Esophagus muscularis mucosa (tissue), 3 donors: ENCODE data around the gene DOCK7.
"Not testable (repeated sequence)": the region's sequence is repeated elsewhere in the genome, so short reads cannot be mapped to it uniquely, and the experiment has no call there.

Experiments
- CTCF ChIP-seq, 3 experiments: fragments of 200-600 bp in 2 of 3; fragments of 450-650 bp in 1 of 3; sonication (generic) in 2 of 3; IDR thresholded peaks; one replicate each; pipeline ENCODE4 v1.5.1; 2017 to 2019; ENCODE audit warnings: antibody characterized with exemption in 3 of 3, mild to moderate bottlenecking in 2 of 3, moderate library complexity in 1 of 3
- POLR2A ChIP-seq: fragments of 450-650 bp; IDR thresholded peaks from one replicate; pipeline ENCODE4 v1.6.1; 2017; ENCODE audit warnings: antibody characterized with exemption, moderate library complexity, mild to moderate bottlenecking, low read depth
- POLR2AphosphoS5 ChIP-seq, 2 donors: sonication (generic); formaldehyde crosslinking; IDR thresholded peaks; one replicate each; pipeline ENCODE4 v1.6.1; 2017; ENCODE audit warnings: antibody characterized with exemption in 2 of 2

- TF ChIP-seq CTCF (IDR thresholded peaks at IDR 0.05); POLR2A; POLR2AphosphoS5 (IDR thresholded peaks at IDR 0.05): not testable (repeated sequence)
These were observed 77.6 kb downstream of the DOCK7 start for GRCh38 chr1:62610588-62610987.
